GM18508 (cell line): ENCODE results near the gene IFNGR2.
"Not testable (repeated sequence)": the region's sequence is repeated elsewhere in the genome, so short reads cannot be mapped to it uniquely, and the experiment has no call there.

ENCODE experiments used
- ATAC-seq: cut with Tn5 transposase; IDR thresholded peaks from one replicate; pipeline ENCODE4 v1.9.1; 2021; ENCODE audit warnings: moderate number of reproducible peaks; ENCODE audit not compliant: insufficient read depth, unreplicated experiment

Gene IFNGR2

DNA sequence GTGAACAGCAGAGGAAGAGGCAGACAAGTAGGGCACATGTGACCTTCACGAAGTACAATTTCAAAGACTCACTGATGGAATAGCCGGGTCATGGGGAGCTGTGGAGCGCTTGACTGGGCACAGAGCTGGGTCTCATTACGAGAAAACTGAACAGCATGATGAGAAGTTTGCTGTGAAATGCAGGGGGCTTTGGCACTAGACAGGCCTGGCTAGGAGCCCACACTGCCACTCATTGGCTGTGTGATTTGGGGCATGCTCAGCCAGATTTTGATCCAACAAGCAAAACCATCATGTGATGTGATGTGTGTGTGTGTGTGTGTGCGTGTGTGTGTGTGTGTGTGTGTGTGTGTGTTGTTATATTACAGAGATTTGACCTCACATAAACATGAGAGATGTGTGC, 4.9 kb upstream of the IFNGR2 start:
- no peak for ATAC-seq

DNA sequence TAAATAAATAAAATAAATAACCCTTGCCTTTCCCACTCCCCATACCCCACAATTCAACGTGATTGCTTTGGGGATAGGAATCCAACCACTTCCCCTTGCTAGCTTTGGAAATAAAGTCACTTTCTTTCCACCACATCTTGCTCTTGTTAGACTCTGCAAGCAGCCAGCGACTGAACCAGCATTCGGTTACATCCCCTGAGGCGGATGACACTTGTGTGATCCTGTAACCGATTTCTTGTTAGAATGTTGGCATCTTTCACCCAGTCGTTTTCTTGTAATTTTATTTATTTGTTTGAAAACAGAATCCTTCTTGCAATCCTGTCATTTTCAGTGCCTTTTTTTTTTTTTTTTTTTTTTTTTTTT, 1.6 kb upstream of the IFNGR2 start:
- no peak for ATAC-seq

DNA sequence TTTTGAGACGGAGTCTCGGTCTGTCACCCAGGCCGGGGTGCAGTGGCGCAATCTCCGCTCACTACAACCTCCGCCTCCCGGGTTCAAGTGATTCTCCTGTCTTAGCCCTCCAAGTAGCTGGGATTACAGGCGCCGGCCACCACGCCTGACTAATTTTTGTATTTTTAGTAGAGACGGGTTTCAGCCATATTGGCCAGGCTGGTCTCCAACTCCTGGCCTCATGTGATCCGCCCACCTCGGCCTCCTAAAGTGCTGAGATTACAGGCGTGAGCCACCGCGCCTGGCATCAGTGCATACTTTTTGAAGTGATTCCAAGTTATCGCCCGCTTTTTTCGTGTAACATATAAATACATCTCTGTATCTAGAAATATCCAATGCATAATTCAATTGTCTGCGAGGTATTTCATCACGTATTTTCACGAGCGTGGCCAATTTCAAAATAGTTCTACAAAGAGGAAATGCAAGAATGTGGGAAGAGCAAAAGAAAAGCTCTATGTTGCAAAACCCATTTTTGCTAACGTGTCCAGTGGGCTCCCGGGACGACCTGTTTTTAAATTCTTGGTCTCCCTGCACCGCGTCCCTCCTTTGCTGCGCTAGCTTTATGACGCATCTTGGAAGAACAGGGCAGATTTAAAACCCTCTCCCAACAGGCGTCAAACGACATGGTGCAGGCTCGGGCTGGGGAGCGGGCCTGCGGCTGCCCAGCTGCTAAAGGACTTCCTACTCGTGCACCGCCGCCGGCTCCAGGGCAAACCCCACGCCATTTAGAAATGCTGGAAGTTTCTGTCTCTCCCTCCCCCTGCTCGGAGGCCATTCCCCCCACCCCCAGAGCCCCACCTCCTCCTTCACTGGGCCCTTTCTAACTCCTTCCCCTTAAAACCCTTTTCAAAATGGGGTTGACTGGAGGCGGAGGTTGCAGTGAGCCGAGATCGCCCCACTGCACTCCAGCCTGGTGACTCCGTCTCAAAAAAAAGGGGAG, 923 bp upstream of the IFNGR2 start:
- no peak for ATAC-seq

DNA sequence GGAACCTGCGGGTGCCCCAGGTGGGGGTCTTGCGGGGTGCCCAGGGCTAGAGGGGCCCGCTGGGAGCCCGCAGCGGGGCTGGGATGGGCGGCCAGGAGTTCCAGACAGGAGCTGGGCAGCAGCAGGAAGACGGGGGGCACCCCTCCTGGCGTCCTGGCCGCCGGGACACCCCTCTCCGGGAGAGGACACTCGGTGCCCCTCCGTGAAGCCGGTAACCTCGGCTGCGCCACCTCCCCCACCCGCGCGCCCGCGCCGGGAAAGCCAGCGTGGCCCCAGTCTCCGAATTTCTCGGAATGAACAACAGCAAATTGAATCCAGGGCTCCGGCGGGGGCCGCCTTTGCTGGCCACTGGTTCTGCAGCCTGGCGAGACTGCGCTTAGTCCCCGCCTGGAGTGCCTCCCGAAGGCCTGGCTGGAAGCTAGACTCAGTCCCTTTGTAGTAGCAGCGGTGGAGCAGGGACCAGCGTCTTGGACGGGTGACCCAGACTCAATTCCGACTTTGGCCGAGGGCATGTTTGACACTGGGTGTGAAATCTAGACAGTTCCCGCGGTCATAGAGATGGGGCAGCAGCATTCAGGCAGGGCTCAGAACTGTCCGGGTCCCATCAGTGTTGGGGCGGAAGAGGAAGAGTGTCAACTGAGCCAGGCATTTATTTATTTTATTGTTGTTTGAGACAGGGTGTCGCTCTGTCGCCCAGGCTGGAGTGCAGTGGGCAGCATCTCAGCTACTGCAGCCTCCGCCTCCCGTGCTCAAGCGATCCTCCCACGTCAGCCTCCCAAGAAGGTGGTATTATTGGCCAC, 773 bp downstream of the IFNGR2 start:
- no peak for ATAC-seq

DNA sequence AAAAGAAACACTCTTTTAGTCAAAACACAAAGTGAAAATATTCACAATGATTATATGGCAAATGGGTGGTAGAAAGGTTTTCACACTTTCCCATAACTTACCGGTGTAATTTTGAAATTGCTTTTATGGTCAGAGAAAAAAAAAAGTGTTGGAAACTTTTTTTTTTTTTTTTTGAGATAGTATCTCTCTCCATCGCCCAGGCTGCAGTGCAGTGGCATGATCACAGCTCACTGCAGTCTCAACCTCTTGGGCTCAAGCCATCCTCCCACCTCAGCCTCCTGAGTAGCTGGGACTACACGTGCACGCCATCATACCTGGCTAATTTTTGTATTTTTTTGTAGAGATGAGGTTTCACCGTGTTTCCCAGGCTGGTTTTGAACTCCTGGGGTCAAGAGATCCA, 3.3 kb downstream of the IFNGR2 start:
- no peak for ATAC-seq

DNA sequence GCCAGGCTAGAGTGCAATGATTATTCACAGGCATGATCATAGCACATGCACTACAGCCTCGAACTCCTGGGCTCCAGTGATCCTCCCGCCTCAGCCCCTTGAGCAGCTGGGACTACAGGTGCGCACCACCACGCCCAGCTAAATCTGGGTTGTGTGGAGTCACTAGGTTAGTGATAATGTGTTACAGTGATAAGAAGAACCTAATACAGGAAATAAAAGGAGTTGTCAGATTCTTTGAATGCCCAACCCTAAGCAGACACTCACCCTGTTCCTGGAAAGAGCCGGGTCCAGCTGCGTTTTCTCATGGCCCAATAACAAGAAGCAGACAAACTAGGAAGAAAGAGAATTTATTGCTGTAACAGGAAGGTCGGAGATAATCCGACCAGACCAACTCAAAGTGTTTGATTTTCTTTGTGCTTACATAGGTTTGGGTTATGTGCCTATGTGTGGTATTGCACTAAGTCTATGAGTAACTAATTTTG, 8.8 kb downstream of the IFNGR2 start:
- no peak for ATAC-seq

DNA sequence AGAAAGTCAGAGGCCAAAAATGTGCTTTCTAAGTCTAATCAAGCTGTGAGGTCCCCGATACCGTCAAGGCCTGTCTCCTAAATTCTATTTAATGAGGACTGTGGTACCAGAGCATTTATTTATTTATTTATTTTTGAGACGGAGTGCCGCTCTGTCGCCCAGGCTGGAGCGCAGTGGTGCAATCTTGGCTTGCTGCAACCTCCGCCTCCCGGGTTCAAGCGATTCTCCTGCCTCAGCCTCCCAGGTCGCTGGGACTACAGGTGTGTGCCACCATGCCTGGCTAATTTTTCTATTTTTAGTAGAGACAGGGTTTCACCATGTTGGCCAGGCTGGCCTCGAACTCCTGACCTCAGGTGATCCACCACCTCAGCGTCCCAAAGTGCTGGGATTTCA, 9.2 kb downstream of the IFNGR2 start:
- not testable (repeated sequence) for ATAC-seq

DNA sequence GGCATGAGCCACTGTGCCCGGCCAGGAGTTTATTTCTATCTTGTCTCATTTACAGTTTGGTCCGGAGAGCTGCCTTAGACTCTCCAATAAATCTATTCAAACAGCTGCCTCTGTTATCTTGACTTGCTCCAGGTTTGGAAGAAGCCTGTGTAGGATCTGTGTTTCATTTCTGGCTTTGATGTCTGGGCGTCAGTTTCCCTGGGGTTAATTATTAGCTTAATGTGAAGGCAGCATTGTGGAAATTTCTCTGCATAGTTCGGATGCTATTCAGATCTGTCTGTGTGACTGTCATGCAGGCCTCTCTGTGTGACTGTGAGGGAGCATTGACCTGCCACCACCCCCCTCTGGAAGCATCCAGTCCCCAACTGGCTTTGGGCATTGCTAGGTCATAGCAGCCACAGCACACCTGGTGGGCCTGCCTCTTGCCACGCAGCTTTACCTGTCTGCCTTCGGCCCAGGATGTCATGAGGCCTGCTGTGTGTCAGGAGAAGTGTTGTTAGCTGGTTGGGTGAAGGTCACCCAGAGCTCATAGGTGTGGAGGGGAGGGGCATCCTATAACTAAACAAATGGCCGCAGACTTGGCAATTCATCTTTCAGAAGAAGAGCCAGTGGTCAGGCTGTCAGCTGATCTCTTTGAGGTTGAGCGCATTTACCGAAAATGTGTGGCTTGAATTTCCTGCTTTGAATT, 9.8 kb downstream of the IFNGR2 start:
- ATAC-seq: peak; percentile 60

DNA sequence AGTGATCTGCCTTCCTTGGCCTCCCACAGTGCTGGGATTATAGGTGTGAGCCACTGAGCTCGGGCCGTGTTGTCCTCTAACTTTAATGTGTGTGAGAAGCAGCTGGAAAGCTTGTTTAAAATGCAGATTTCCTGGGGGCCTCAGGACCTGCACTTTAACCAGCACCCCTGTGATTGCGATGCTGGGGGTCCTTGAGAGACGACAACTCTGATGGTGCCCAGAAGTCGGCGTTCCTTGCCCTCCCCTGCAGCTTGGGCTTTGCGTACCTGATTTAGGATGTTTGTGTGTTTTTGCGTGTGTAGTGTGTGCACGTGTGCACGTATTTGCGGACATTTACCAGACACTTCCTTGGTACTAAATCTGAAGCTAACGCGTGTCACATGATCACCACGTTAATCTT, 10.9 kb downstream of the IFNGR2 start:
- ATAC-seq: no peak

DNA sequence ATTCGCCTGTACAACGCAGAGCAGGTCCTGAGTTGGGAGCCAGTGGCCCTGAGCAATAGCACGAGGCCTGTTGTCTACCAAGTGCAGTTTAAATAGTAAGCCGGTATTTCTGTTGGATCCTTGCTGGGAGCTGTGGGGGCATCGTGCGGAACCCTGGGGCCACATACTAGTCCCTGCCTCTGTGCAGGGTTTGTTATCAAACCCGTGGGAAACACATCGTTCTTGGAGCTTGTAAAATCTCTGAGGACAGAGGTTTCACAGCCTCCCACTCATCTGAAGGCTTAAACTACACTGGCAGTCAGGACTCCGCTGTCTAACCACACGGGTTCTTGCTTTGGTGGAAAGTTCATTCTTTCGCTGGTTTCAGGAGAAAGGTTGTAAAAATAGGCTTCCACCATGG, 11.7 kb downstream of the IFNGR2 start:
- ATAC-seq: no peak

DNA sequence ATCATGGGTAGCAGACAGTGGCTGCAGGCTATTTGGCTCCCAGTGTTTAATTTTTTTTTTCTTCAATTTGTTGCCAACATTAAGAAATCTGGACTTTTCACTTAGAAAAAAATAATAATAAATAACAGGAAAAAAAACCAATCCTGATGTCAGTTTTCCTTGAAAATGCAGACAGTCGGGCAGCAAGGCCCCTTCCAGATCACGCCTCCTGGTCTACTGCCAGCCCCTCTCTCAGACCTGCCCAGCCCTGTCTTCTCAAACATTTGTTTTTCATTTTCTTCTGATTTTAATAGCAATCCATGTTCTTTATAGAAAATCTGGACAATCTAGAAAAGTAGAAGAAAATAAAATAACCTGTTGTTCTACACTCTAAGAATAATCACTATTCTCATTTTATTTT, 15.5 kb downstream of the IFNGR2 start:
- no peak for ATAC-seq

DNA sequence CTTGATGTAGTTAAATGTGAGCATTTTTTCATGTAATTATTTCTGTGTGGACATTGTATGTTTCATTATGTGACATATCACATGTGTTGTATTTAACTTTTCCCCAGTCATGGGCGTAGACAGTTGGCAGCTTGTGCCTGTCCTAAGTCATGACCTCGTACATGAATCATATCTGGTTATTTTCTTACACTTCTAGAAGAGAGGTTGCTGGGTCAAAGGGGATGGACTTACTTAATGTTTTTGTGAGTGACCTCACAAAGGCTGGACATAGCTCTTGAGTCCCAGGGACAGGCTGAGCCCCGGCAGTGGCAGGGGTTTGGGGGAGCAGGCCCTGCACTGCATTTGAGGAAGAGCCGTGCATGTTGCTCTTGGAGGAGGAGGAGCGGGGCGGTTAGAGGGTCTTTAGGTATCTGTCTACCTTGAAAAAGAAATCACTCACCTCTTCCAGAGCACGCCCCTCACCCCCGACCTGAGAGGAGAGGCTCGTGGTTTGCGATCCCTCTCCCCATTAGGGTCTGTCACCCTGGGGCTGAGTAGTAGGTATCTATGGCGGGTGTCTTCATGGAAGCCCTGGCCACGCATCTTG, 16.4 kb downstream of the IFNGR2 start:
- no peak for ATAC-seq

DNA sequence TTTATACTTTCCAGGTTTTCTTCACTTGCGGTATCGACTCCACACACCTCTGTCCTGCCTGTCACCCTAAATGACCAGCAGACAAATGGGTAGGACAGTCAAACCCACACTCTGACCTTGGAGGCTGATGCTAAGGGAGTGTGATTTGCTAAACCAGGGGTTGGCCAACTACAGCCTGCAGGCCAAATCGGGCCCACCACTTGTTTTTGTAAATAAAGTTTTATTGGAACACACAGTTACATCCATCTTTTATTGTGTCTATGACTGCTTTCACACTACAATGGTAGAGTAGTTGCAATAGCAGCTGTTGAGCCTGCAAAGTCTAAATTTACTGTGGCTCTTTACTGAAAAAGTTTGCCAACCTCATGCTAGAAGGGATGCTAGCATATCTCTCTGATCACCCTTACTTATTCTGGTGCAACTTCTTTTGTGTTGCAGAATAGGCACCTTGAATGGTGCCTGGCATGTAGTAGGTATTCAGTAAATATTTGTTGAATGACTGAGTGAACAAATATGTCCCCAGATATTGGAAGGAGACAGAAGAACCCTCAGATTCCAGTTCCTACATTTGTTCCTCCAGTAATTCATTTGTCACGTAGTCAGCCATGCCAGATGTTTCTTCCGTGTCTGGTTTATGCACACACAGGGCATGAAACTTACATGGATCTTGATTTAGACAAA, 18.6 kb downstream of the IFNGR2 start:
- no peak for ATAC-seq

DNA sequence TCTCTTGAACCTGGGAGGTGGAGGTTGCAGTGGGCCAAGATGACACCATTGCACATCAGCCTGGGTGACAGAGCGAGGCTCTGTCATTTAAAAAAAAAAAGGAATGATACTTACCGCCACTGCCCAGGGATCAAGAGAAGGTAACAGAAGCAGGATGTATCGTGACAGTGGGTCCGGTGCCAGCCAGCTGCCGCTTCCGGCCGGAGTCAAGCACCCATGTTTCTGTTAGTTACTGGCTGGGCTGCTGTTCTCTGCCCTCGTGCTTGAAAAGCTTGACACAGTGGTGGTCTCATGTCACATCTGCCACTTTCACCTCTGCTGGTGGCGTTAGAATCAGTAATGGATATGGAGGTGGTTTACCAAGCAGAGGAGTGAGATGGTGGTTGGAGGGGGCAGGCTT, 21.0 kb downstream of the IFNGR2 start:
- no peak for ATAC-seq

DNA sequence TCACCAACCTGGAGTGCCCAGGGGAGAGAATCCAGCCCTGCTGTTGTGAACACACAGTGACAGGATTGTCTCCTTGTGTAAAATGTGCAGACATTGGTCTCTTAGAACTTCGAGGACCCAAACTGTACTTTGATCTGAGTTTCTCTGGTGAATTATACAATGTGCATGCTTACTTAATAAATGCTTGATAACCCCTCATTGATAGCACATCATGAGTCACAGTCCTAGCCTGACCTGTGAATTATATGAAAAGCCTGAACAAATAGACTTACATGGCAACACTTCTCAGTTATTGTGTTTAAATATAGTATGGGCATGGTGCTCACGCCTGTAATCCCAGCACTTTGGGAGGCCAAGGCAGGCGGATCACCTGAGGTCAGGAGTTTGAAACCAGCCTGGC, 22.6 kb downstream of the IFNGR2 start:
- ATAC-seq: no peak

DNA sequence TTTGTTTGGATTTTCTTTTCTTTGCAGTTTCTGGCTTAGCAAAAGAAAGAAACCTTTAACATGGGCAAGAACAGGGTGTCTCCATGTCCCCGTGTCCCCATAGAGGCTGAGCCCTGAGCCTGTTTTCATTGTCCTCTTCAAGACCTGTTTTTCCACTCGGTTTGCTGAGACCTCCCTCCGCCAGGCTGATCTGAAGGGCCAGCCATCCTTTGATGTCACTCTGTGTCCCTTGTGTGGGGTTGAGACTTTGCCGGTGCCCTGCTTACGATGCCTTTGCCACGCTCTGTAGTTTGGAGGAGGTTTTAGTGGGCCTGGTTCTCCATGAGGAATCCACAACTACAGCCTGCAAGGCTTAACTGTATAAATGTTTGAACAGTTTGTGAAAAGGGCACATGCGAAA, 23.8 kb downstream of the IFNGR2 start:
- ATAC-seq: no peak

DNA sequence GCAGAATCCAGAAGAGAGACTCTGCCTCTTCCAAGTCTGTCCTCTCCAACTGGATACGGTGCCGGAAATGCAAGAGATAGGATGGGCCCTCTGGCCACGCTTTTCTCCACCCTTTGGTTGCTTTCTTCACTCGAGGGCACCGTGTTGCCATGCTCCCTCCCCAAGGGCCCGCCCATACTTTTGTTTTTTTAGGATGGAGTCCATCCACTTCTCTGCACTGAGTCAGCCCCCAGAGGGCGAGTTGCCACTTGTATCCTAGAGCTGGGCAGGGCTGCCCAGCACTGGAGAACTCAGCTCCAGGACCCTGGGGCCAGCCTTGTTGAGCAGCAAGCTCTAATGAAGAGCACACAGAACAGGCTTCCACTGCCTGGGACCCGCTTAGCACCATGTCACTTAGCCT, 25.5 kb downstream of the IFNGR2 start:
- ATAC-seq: no peak

DNA sequence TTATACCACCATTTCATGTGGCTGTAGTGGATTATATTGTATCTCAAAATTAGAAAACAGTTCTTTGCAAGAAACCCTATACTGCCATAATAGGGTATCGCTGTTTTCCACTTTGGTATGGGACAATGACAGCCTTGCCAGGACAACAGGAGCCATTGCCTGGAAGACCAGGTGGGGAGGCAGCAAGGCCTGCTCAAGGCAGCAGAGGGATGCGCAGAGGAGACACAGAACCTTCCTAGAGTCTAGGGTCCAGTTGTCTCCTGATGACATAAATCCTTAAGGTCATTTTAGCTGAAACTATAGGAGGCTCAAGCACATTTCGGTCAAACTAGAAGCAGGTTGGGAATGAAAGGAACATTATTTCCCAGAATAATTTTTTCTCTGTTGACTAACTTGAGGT, 27.6 kb downstream of the IFNGR2 start:
- ATAC-seq: no peak

DNA sequence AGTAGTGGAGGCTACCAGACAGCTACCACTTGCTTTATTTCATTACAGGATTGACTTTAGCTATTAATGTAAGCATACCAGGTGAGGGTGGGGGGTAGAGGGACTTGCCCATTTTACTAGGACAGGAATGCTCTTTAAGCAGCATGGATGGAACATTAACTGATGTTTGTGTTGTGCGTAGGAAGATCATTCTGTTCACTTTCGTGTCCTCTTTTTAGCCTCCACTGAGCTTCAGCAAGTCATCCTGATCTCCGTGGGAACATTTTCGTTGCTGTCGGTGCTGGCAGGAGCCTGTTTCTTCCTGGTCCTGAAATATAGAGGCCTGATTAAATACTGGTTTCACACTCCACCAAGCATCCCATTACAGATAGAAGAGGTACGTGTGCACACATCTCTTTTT, 29.3 kb downstream of the IFNGR2 start:
- ATAC-seq: no peak

DNA sequence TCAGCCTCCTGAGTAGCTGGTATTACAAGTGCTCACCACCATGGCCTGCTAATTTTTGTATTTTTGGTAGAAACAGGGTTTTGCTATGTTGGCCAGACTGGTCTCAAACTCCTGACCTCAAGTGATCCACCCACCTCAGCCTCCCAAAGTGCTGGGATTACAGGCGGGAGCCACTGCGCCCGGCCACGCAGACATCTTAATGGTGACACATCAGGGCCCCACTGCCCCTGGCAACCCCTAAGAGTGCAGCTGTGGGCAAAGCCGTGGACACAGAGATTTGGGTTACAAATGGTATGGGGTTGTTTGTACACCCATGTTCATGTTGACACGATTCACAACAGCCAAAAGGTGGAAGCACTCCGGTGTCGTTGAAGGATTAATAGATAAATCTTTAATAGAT, 29.8 kb downstream of the IFNGR2 start:
- no peak for ATAC-seq
